Cortex of kidney (tissue), 1 donor: ENCODE data around the gene LPAR3.

Experiments used
- DNase-seq: peaks from one replicate; lab custom pipeline; 2025; lab: John Stamatoyannopoulos, UW

Gene LPAR3

GRCh38 chr1:84827555-84827954 lies 65.5 kb downstream of the LPAR3 start:
- DNase-seq: no peak

DNA sequence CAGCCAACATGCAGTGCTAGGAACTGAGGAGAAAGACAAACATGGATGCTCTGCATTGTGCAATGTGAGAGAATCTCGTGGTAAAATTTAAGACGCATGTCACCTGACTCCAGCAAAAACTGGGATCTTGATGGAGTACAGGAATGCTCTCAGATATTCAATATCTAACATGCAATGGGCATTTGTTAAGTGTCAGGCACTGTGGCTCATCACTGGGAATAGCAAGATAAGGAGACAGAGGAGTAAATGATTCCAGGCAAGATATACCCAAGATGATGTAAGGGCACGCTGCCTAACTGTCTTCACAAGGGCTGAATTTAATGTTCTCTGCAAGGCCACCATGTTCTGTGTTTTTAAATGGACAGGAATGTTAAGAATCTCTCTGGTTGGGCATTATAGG lies 67.8 kb downstream of the LPAR3 start:
- no peak for DNase-seq

GRCh38 chr1:84823991-84824390 lies 69.0 kb downstream of the LPAR3 start:
- no peak for DNase-seq

GRCh38 chr1:84823511-84823910 lies 69.5 kb downstream of the LPAR3 start:
- no peak for DNase-seq

DNA sequence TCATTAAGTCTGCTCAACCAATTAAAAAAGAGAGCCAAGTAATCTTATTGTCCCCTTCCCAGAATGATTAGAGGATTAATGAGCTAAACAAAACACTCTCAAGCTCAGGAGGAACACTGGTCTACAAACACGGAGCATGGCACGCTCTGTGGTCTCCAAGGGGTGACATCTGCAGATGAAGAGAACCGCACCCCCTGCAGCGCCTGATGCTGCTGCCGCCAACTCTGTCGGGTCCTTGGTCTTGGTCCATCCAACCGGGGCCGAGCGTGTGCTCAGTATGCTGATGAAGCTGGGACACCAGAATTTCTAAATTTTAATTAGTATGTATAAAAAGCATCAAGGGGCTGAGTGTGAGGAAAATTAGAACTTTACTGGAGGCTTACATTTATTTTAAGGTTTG lies 82.7 kb downstream of the LPAR3 start:
- DNase-seq: no peak

DNA sequence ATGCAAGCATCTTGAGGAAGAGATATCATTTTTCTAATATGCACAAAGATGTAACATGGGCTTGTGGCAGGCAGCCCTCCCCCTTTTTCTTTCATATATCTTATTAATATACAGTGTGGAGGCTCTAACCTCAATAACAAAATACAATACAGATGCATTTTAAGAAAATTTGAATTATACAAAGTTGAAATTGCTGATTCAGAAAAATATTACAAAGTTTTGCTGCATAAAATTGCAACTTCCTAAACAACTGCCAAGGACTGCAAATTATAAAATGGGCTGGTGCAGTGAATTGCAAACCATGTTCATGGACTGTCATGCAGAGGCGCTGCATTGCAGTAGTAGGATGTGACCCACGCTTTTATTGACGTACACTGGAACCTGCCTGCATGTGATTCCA lies 84.0 kb downstream of the LPAR3 start:
- DNase-seq: no peak

- DNase-seq: no peak
These were observed 89.4 kb downstream of the LPAR3 start for GRCh38 chr1:84803604-84804003.

DNA sequence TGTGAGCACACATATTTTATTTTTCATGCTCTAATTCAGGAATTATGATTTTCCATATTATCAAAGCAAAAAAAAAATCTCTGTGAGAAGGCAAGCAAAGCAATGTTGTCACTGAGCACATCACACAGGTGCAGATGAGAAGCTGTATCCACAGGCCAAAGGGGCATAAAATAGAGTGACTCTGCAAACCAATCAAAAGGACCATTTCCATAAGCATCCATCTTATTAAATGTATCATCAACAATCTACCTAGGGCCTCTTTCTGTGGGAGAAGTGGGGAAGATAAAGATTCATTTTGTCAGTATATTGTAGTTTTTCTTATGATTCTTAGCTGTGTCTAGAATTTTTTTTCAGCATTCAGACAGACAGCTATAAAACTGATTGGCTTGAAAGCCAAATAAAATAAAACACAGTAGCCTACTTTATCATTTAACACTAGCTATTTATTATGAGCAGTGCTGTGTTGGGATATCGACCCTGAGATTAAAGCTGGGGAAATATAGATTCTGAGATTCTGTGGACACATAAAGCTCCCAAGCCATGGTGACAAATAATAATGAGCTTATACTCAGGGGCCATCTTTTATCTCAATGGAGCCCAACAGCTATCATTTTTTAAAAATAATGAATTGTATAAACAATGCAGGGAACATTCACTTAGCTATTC lies 90.3 kb downstream of the LPAR3 start:
- DNase-seq: no peak

GRCh38 chr1:84800090-84801073 lies 92.6 kb downstream of the LPAR3 start:
- no peak for DNase-seq

- DNase-seq: no peak
These were observed 95.4 kb downstream of the LPAR3 start for GRCh38 chr1:84797603-84798002.

- DNase-seq: no peak
These were observed 96.9 kb downstream of the LPAR3 start for GRCh38 chr1:84795966-84796600.

DNA sequence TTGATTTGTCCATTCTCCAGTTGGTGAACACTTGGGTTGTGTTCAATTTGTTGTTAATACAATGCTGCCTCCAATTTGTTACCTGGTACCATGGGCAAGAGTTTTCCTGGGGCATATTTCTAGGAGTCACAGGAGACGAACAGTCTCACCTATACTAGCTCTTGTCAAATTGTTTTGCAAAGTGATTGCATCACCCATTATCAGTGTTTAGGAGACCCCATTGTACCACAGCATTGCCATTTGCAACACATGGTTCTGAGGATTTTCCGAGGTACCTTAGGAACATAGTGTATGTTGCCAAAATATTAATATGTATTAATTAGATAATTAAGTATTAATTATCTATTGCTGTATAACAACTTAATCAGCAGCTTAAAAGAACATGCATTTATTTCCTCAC lies 97.8 kb downstream of the LPAR3 start:
- no peak for DNase-seq

- no peak for DNase-seq
These were observed 100.6 kb downstream of the LPAR3 start for GRCh38 chr1:84792421-84792820.

DNA sequence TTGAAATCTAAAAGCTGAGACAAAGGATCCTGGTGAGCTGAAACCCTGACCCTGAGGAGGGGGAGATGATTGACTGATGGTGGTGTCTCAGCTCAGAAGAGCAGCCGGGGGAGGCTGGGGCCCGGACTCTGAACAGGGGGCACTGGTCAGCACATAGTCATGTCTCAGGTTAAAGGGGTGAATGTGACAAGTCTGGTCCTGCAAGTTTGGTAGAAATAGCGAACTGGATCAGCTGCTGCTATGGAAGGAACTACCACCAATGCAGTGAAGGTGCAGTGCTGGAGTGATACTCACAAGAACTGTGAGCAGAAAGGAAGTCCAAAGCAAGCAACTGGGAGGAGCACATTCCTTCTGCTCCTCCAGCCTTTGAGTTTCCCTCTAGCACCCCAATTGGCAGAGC lies 104.0 kb downstream of the LPAR3 start:
- no peak for DNase-seq

GRCh38 chr1:84785271-84786036 lies 107.6 kb downstream of the LPAR3 start:
- no peak for DNase-seq

GRCh38 chr1:84782881-84783280 lies 110.1 kb downstream of the LPAR3 start:
- DNase-seq: no peak

DNA sequence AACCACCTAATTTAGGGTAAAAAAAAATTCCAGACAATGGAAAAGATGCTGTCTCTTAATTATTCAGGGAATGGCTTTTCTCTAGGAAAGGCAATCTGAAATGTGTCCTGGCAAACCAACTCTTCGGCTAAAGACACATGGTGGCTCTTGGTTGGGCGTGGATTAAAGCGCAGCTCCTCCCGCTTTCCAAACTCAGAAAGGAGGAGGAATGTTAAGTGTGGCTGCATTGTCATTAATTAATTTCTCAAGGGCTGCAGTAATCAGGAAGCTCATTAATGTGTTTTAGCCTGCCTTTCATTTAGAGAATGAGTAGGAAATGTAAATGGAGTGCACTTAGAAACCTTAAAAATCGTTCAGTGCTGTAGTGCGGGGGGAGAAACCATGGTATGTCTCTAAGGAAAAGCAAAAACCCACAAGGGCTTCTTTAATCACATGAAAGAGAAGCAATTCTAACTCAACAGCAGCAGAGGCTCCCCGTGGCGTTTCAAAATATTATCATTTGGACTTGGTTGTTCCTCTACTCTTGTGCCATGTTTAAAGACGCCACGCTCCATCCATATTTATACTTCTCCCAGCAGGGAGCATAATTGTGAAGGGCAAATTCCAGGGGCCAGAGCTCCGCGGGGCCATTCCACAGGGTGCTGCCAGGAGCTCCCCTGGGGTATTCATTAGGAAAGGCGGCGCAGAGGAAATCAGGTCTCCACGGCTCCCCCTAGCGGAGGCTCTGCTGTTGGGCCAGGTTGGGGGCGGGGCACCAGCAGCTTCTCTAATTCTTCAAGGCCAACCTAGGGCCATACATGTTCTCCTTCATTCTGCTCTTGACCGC lies 110.8 kb downstream of the LPAR3 start:
- DNase-seq: no peak

DNA sequence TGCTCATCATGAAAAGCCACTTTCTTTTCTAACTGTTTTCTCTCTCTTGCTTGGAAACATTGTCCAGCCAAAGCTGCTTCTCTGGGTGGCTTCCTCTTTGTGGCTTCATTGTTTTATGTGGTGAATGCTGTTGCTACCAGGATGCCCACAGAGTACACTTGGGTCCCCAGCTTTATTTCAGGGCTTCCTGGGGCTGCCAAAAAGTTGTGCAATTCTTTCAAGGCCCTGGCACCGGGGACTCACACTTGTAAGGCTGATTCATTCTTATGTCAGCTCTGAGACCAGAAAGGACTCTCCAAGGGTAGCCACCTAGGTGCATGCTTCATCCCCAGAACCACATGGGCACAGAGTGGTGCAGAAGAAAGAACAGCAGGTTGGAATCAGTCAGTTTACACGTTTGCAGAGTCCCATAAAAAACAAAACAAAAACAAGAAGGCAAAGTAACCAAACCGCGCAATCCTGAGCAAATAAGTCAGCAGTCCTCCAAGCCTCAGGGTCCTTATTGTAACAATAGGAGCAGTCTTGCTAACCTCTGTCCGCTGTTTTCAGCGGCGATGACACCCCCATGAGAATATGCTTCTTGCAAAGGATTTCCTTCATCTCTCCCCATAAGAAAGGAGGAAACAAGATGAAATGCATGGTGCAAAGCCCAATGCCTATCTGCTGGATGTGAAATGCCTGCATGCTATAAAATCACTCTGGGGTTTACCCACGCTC lies 112.8 kb downstream of the LPAR3 start:
- DNase-seq: no peak

- DNase-seq: no peak
These were observed 116.4 kb downstream of the LPAR3 start for GRCh38 chr1:84776639-84777038.

GRCh38 chr1:84775535-84775920 lies 117.5 kb downstream of the LPAR3 start:
- DNase-seq: no peak
